ENCODE measurements around the gene PRAME.
"Not testable (repeated sequence)": the region's sequence is repeated elsewhere in the genome, so short reads cannot be mapped to it uniquely, and the experiment has no call there.

PRAME gene

GRCh38 chr22:22558972-22559603 is at the start of gene PRAME:
Gene PRAME (minus strand): TSS chr22:22559265. CDS start chr22:22556832, 2,433 bp downstream.
- DNase-seq (ENCODE audit: low spot score): peak; percentile 30

- not testable (repeated sequence) for DNase-seq (ENCODE audit: low spot score)
Observed at GRCh38 chr22:22608022-22608421, 49.0 kb upstream of the PRAME start.

GRCh38 chr22:22605074-22605404 is 46.0 kb upstream of the PRAME start:
- no peak for DNase-seq (ENCODE audit: low spot score)

GRCh38 chr22:22604326-22605073 is 45.4 kb upstream of the PRAME start:
- DNase-seq (ENCODE audit: low spot score): no peak

- no peak for DNase-seq (ENCODE audit: low spot score)
Observed at GRCh38 chr22:22603470-22603947, 44.4 kb upstream of the PRAME start.

- no peak for DNase-seq (ENCODE audit: low spot score)
Observed at GRCh38 chr22:22600531-22601261, 41.6 kb upstream of the PRAME start.

GRCh38 chr22:22599248-22599647 is 40.2 kb upstream of the PRAME start:
- DNase-seq (ENCODE audit: low spot score): no peak

GRCh38 chr22:22598144-22598543 is 39.1 kb upstream of the PRAME start:
- DNase-seq (ENCODE audit: low spot score): no peak

GRCh38 chr22:22595001-22595835 is 36.2 kb upstream of the PRAME start:
- DNase-seq (ENCODE audit: low spot score): no peak

- DNase-seq (ENCODE audit: low spot score): peak; percentile 35
Observed at GRCh38 chr22:22593964-22594656, 35.0 kb upstream of the PRAME start.

- no peak for DNase-seq (ENCODE audit: low spot score)
Observed at GRCh38 chr22:22593250-22593649, 34.2 kb upstream of the PRAME start.

GRCh38 chr22:22591348-22592299 is 32.6 kb upstream of the PRAME start:
- no peak for DNase-seq (ENCODE audit: low spot score)

- DNase-seq (ENCODE audit: low spot score): no peak
Observed at GRCh38 chr22:22590136-22590891, 31.2 kb upstream of the PRAME start.

- DNase-seq (ENCODE audit: low spot score): no peak
Observed at GRCh38 chr22:22588485-22589164, 29.6 kb upstream of the PRAME start.

- DNase-seq (ENCODE audit: low spot score): no peak
Observed at GRCh38 chr22:22587577-22588188, 28.6 kb upstream of the PRAME start.

- DNase-seq (ENCODE audit: low spot score): no peak
Observed at GRCh38 chr22:22584722-22585121, 25.7 kb upstream of the PRAME start.

GRCh38 chr22:22583030-22583429 is 24.0 kb upstream of the PRAME start:
- DNase-seq (ENCODE audit: low spot score): no peak

GRCh38 chr22:22581524-22581923 is 22.5 kb upstream of the PRAME start:
- DNase-seq (ENCODE audit: low spot score): not testable (repeated sequence)
